ENCODE measurements around the gene STK33. TPM values are rescaled to one million over a fixed set of nuclear protein-coding genes. Genes with fewer than 3 reads are reported as not detected.
A peak's percentile ranks its signal among the peaks of the same experiment; 100 is the strongest.

STK33 gene
- polyA plus RNA-seq, 1 of the 3 experiments (the other 2 are of a cell fraction), result 12.3 TPM

DNA sequence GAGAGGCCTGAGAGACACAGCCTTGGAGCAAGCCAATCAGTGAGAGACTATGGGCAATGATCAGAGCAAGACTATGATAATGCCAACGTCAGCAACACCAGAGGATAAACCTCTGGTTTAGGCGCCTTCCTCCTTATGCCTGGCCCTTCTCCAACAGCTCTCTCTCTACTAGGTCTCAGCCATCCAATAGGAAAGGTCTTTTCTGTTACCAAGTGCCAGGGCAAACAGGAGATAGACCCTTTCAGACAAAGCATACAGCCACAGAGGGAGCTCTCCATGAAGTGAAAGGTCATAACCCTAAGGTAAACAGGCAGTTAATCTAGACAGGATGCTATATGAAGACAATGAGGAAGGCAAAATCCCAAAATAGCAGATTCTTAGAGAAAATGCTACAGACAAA, 9.5 kb downstream of the STK33 start:
- DNase-seq, result no peak
- Histone ChIP-seq H3K9ac (no peak overlapping the region), H3K4me1 (ENCODE audit: control insufficient read depth in 1 of 2, insufficient read depth in 2 of 2, low read depth in 1 of 2, low read length in 1 of 2) (peaks cover 6% of the 10 kb centered on the region in 2 experiments; a peak in 2 of 4 replicates), H3K27ac (ENCODE audit: low read depth in 2 of 2, low read length in 1 of 2) (peak overlapping the region in 1 of 2 experiments; percentile 25; a peak in 1 of 4 replicates), H3K4me3 (ENCODE audit: low read depth in 2 of 2, low read length in 1 of 2) (no peak overlapping the region), H4K20me1 (ENCODE audit: insufficient read depth) (no peaks in the 10 kb centered on the region), H3K9me3 (no peaks in the 10 kb centered on the region), H2AFZ (ENCODE audit: low read depth) (peak overlapping the region; percentile 70; the same call in 1 of the 2 replicates), H3K36me3 (replicated peaks in 1 of 2; ENCODE audit: control insufficient read depth in 1 of 2, insufficient read depth in 2 of 2, low read length in 1 of 2) (peaks cover 0 to 3% of the 10 kb centered on the region in 2 experiments), H3K27me3 (ENCODE audit: insufficient read depth) (no peaks in the 10 kb centered on the region), H3K4me2 (no peak overlapping the region), H3K9me2 (no peaks in the 10 kb centered on the region), H3K79me2 (ENCODE audit: insufficient read depth) (no peaks in the 10 kb centered on the region), H3F3A (replicated peaks; ENCODE audit: insufficient read depth) (peaks cover 14% of the 10 kb centered on the region)
- POLR2A ChIA-PET, result interaction anchor here (0.6 kb wide), 1 partner anchor 11 kb away, joined by 5 read pairs; no protein-coding TSS in a partner anchor
- CTCF ChIA-PET, result interaction anchor here (0.6 to 1.0 kb wide), 2 partner anchors 17 to 126 kb away, joined by 3 read pairs; no protein-coding TSS in a partner anchor
- peak; percentile 38; the same call in 1 of the 2 replicates for TF ChIP-seq RFX5 (IDR thresholded peaks at IDR 0.05; ENCODE audit: low read length)
- TF ChIP-seq EZH2phosphoT487 (IDR thresholded peaks at IDR 0.05; ENCODE audit: borderline replicate concordance, low read depth), result no peak
- no peak for TF ChIP-seq FOSL2 (IDR thresholded peaks at IDR 0.05; ENCODE audit: borderline replicate concordance, low read depth)
- TF ChIP-seq, protein P1, sequence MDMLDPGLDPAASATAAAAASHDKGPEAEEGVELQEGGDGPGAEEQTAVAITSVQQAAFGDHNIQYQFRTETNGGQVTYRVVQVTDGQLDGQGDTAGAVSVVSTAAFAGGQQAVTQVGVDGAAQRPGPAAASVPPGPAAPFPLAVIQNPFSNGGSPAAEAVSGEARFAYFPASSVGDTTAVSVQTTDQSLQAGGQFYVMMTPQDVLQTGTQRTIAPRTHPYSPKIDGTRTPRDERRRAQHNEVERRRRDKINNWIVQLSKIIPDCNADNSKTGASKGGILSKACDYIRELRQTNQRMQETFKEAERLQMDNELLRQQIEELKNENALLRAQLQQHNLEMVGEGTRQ (IDR thresholded peaks at IDR 0.05; ENCODE audit: borderline replicate concordance, low read depth, low read length), result no peak
- 80% methylated on average over 2 of the region's 2 CpGs for WGBS (ENCODE audit: low lambda C conversion rate)

DNA sequence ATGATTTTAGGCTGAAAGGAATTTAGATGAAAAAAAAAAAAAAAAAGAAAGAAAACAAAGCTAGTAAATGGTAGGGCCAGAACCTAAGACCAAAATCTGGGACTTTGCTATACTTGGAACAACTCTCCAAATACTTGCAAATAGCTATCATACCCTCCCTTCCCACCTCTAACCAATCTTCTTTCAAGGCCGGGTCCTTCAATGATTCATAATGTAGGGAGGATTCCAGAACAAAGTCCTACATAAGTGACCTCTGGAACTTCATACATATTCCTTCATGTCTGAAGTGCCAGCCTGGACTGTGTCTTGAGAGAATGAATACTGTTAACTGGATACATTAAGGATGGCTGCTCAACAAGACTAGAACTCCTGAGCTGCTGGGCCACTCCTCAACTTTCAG, 9.9 kb downstream of the STK33 start:
- Histone ChIP-seq H3K4me1 (ENCODE audit: control insufficient read depth in 1 of 2, insufficient read depth in 2 of 2, low read depth in 1 of 2, low read length in 1 of 2) (peaks cover 6% of the 10 kb centered on the region in 2 experiments; a peak in 2 of 4 replicates), H3K4me3 (ENCODE audit: low read depth in 2 of 2, low read length in 1 of 2) (no peak overlapping the region), H3K36me3 (replicated peaks in 1 of 2; ENCODE audit: control insufficient read depth in 1 of 2, insufficient read depth in 2 of 2, low read length in 1 of 2) (no peaks in the 10 kb centered on the region), H3K27me3 (ENCODE audit: insufficient read depth) (no peaks in the 10 kb centered on the region), H3K9me3 (no peaks in the 10 kb centered on the region), H3K4me2 (no peak overlapping the region), H3K9ac (no peak overlapping the region), H3K27ac (ENCODE audit: low read depth in 2 of 2, low read length in 1 of 2) (peak overlapping the region in 1 of 2 experiments; percentile 25; a peak in 1 of 4 replicates), H3K79me2 (ENCODE audit: insufficient read depth) (no peaks in the 10 kb centered on the region), H4K20me1 (ENCODE audit: insufficient read depth) (no peaks in the 10 kb centered on the region), H3K9me2 (no peaks in the 10 kb centered on the region), H3F3A (replicated peaks; ENCODE audit: insufficient read depth) (peaks cover 14% of the 10 kb centered on the region), H2AFZ (ENCODE audit: low read depth) (peak overlapping the region; percentile 70; the same call in 1 of the 2 replicates)
- ChIA-PET CTCF (interaction anchor here (0.6 to 1.0 kb wide), 2 partner anchors 17 to 125 kb away, joined by 3 read pairs; no protein-coding TSS in a partner anchor), POLR2A (interaction anchor here (0.6 to 0.7 kb wide), 2 partner anchors 10 to 11 kb away, joined by 4 to 5 read pairs; partner anchors contain the start of gene STK33)
- 47% methylated on average over 1 of the region's 1 CpG for WGBS (ENCODE audit: low lambda C conversion rate)
- TF ChIP-seq, protein P1 (IDR thresholded peaks at IDR 0.05; ENCODE audit: borderline replicate concordance, low read depth, low read length), result no peak
- TF ChIP-seq, protein P2, sequence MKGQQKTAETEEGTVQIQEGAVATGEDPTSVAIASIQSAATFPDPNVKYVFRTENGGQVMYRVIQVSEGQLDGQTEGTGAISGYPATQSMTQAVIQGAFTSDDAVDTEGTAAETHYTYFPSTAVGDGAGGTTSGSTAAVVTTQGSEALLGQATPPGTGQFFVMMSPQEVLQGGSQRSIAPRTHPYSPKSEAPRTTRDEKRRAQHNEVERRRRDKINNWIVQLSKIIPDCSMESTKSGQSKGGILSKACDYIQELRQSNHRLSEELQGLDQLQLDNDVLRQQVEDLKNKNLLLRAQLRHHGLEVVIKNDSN (IDR thresholded peaks at IDR 0.05; ENCODE audit: borderline replicate concordance, low read depth), result no peak
- TF ChIP-seq, protein P3, sequence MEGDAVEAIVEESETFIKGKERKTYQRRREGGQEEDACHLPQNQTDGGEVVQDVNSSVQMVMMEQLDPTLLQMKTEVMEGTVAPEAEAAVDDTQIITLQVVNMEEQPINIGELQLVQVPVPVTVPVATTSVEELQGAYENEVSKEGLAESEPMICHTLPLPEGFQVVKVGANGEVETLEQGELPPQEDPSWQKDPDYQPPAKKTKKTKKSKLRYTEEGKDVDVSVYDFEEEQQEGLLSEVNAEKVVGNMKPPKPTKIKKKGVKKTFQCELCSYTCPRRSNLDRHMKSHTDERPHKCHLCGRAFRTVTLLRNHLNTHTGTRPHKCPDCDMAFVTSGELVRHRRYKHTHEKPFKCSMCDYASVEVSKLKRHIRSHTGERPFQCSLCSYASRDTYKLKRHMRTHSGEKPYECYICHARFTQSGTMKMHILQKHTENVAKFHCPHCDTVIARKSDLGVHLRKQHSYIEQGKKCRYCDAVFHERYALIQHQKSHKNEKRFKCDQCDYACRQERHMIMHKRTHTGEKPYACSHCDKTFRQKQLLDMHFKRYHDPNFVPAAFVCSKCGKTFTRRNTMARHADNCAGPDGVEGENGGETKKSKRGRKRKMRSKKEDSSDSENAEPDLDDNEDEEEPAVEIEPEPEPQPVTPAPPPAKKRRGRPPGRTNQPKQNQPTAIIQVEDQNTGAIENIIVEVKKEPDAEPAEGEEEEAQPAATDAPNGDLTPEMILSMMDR (IDR thresholded peaks at IDR 0.05), result no peak
- no peak for TF ChIP-seq RAD21 (IDR thresholded peaks at IDR 0.05; ENCODE audit: low read length)
- no peak for TF ChIP-seq GATA2 (CRISPR knock-in tag; IDR thresholded peaks at IDR 0.05)
- no peak for TF ChIP-seq MEF2A (IDR thresholded peaks at IDR 0.05; ENCODE audit: borderline replicate concordance, low read depth)
- TF ChIP-seq TAF1 (IDR thresholded peaks at IDR 0.05; ENCODE audit: borderline replicate concordance, low read depth, low read length), result no peak
- no peak for TF ChIP-seq RXRA (IDR thresholded peaks at IDR 0.05; ENCODE audit: borderline replicate concordance, low read depth)
- TF ChIP-seq MXI1 (IDR thresholded peaks at IDR 0.05; ENCODE audit: low read depth, low read length), result no peak
- no peak for TF ChIP-seq SIN3A (IDR thresholded peaks at IDR 0.05; ENCODE audit: borderline replicate concordance, low read depth, low read length)
- TF ChIP-seq FOSL2 (IDR thresholded peaks at IDR 0.05; ENCODE audit: borderline replicate concordance, low read depth), result no peak
- TF ChIP-seq, protein P4, sequence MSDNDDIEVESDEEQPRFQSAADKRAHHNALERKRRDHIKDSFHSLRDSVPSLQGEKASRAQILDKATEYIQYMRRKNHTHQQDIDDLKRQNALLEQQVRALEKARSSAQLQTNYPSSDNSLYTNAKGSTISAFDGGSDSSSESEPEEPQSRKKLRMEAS (IDR thresholded peaks at IDR 0.05; ENCODE audit: low read depth), result no peak
- TF ChIP-seq, protein P5, sequence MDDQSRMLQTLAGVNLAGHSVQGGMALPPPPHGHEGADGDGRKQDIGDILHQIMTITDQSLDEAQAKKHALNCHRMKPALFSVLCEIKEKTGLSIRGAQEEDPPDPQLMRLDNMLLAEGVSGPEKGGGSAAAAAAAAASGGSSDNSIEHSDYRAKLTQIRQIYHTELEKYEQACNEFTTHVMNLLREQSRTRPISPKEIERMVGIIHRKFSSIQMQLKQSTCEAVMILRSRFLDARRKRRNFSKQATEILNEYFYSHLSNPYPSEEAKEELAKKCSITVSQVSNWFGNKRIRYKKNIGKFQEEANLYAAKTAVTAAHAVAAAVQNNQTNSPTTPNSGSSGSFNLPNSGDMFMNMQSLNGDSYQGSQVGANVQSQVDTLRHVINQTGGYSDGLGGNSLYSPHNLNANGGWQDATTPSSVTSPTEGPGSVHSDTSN (IDR thresholded peaks at IDR 0.05), result no peak
- no peak for TF ChIP-seq NRF1 (IDR thresholded peaks at IDR 0.05; ENCODE audit: low read depth, low read length)
- TF ChIP-seq JUND (IDR thresholded peaks at IDR 0.05), result no peak
- no peak for TF ChIP-seq FOXJ3 (CRISPR knock-in tag; IDR thresholded peaks at IDR 0.05)
- no peak for TF ChIP-seq NFIC (IDR thresholded peaks at IDR 0.05; ENCODE audit: borderline replicate concordance)
- DNase-seq, result no peak
